Neural cell (in vitro differentiated cells): ENCODE data around the gene BCL2L12. TPM values are rescaled to one million over a fixed set of nuclear protein-coding genes. Genes with fewer than 3 reads are reported as not detected.

Experiments
- H2AFZ ChIP-seq: fragments of 200-600, 300-800 bp; sonication (generic), shearing (Covaris generic); 2 replicates; pipeline ENCODE4 v1.6.0; 2014; ENCODE audit warnings: low read depth, mild to moderate bottlenecking, antibody characterized with exemption, low read length, moderate library complexity
- H3F3A ChIP-seq: fragments of 200-600 bp; shearing (Covaris generic); 2 replicates; pipeline ENCODE4 v1.6.1; 2016; ENCODE audit warnings: mild to moderate bottlenecking, moderate library complexity, mixed read lengths, antibody characterized with exemption, low read length; ENCODE audit not compliant: insufficient read depth, poor library complexity, severe bottlenecking
- H3K27ac ChIP-seq: fragments of 200-600, 300-800 bp; sonication (generic), shearing (Covaris generic); 2 replicates; pipeline ENCODE4 v1.5.1; 2014; ENCODE audit warnings: mild to moderate bottlenecking, low read length, moderate library complexity
- H3K27me3 ChIP-seq: fragments of 300-800, 200-600 bp; sonication (generic), shearing (Covaris generic); 2 replicates; pipeline ENCODE4 v1.6.0; 2014; ENCODE audit warnings: mild to moderate bottlenecking, low read depth, low read length, moderate library complexity; ENCODE audit not compliant: insufficient read depth
- H3K36me3 ChIP-seq: fragments of 300-800, 200-600 bp; sonication (generic), shearing (Covaris generic); 2 replicates; pipeline ENCODE4 v1.5.1; 2014; ENCODE audit warnings: mild to moderate bottlenecking, antibody characterized with exemption, low read length, moderate library complexity; ENCODE audit not compliant: insufficient read depth
- H3K4me2 ChIP-seq: fragments of 300-800, 200-600 bp; sonication (generic), shearing (Covaris generic); 2 replicates; pipeline ENCODE4 v1.6.0; 2014; ENCODE audit warnings: mild to moderate bottlenecking, low read length
- H3K4me3 ChIP-seq: fragments of 300-800, 200-600 bp; sonication (generic), shearing (Covaris generic); 2 replicates; pipeline ENCODE4 v1.5.1; 2014; ENCODE audit warnings: mild to moderate bottlenecking, low read length, moderate library complexity
- H3K79me2 ChIP-seq: fragments of 200-600 bp; shearing (Covaris generic); replicated peaks from 2 replicates; pipeline ENCODE4 v1.6.0; 2014; ENCODE audit warnings: mild to moderate bottlenecking, low read length, moderate library complexity; ENCODE audit not compliant: insufficient read depth
- H3K9ac ChIP-seq: fragments of 300-800, 200-600 bp; sonication (generic), shearing (Covaris generic); 2 replicates; pipeline ENCODE4 v1.6.1; 2016; ENCODE audit warnings: mild to moderate bottlenecking, low read length, mixed read lengths
- H3K9me2 ChIP-seq: fragments of 200-600 bp; shearing (Covaris generic); 2 replicates; pipeline ENCODE4 v1.6.1; 2016; ENCODE audit warnings: mild to moderate bottlenecking, low read length, mixed read lengths; ENCODE audit not compliant: insufficient read depth
- H3K9me3 ChIP-seq: fragments of 200-600, 300-800 bp; sonication (generic), shearing (Covaris generic); 2 replicates; pipeline ENCODE4 v1.6.1; 2016; ENCODE audit warnings: mild to moderate bottlenecking, mixed run types, low read length, moderate library complexity, mixed read lengths
- H4K20me1 ChIP-seq: fragments of 200-600 bp; shearing (Covaris generic); 2 replicates; pipeline ENCODE4 v1.6.1; 2016; ENCODE audit warnings: mild to moderate bottlenecking, mixed run types; ENCODE audit not compliant: insufficient read depth
- EP300 ChIP-seq: fragments of 450-650 bp; conservative IDR thresholded peaks from 2 replicates; pipeline ENCODE4 v1.6.1; 2014; ENCODE audit warnings: antibody characterized with exemption, mild to moderate bottlenecking, moderate library complexity; ENCODE audit not compliant: poor library complexity, severe bottlenecking
- EZH2 ChIP-seq: fragments of 200-600, 300-800 bp; shearing (Covaris generic), sonication (generic); IDR thresholded peaks from 2 replicates; pipeline ENCODE4 v1.6.1; 2014; ENCODE audit warnings: antibody characterized with exemption, low read length, borderline replicate concordance, mild to moderate bottlenecking; ENCODE audit not compliant: insufficient read depth, poor library complexity, severe bottlenecking
- MXI1 ChIP-seq: fragments of 450-650 bp; conservative IDR thresholded peaks from 2 replicates; pipeline ENCODE4 v1.6.1; 2014; ENCODE audit warnings: antibody characterized with exemption, mild to moderate bottlenecking; ENCODE audit not compliant: poor library complexity, severe bottlenecking
- POLR2AphosphoS5 ChIP-seq: IDR thresholded peaks from 2 replicates; pipeline ENCODE4 v1.6.1; 2012
- RAD21 ChIP-seq: fragments of 450-650 bp; conservative IDR thresholded peaks from 2 replicates; pipeline ENCODE4 v1.6.1; 2014; ENCODE audit warnings: antibody characterized with exemption, mild to moderate bottlenecking, moderate library complexity
- SMC3 ChIP-seq: fragments of 450-650 bp; conservative IDR thresholded peaks from 2 replicates; pipeline ENCODE4 v1.6.1; 2014; ENCODE audit warnings: antibody characterized with exemption, mild to moderate bottlenecking, moderate library complexity; ENCODE audit not compliant: poor library complexity
- TAF1 ChIP-seq: IDR thresholded peaks from 2 replicates; pipeline ENCODE4 v1.6.1; 2012; ENCODE audit warnings: low read depth
- polyA plus RNA-seq: library from polyadenylated mRNA; depleted of rRNA; stranded (reverse); fragments of >200 nt; gene quantifications from 2 replicates; pipeline ENCODE4 v1.2.3, GENCODE V29; 2014
- TF ChIP-seq, protein P1 (sequence below): fragments of 450-650 bp; IDR thresholded peaks from 2 replicates; pipeline ENCODE4 v1.5.1; 2014; ENCODE audit warnings: antibody characterized with exemption, mild to moderate bottlenecking, moderate library complexity; ENCODE audit not compliant: poor library complexity, severe bottlenecking
- TF ChIP-seq, protein P2 (sequence below): IDR thresholded peaks from 2 replicates; pipeline ENCODE4 v1.6.1; 2012; ENCODE audit warnings: borderline replicate concordance

Gene BCL2L12
- polyA plus RNA-seq, 1 donor from 2014 or later, result 1.1 TPM

DNA sequence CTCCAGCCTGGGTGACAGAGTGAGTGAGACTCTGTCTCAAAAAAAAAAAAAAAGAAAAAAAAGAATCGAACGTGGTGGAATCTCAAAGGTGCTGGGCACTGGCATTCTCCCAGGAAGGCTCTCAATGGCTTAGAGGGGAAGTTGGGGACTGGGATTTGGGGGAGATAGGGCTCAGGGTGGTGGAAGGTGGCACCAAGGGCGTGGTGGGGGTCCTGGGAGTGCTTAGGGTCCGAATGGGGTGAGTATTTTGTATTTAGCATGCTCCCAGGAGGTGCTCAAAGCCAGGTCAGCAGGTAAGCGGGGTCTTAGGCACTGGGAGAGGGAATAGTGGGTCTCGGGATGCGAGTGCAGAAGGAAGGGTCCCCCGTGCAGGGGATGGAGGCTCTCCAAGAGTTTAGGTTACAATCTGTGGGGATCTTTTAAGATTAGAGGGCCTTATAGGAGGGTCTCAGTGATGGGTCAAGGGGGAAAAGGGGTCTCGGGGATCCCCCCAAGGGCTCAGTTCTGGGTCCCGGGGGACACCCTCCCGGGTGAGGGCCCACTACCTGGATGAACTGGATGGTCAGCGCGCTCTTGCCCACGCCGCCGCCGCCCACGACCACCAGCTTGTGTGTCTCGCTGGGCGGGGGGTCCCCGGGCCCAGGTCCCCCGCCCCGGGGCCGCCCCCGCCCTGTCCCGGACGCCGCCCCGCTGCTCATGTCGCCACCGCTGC is 26.2 kb upstream of the BCL2L12 start:
- peaks cover 23% of the 10 kb centered on the region for H3K79me2 ChIP-seq
- H3K27me3 ChIP-seq, result no peaks in the 10 kb centered on the region
- no peak overlapping the region for H2AFZ ChIP-seq
- H3K27ac ChIP-seq, result no peak overlapping the region
- no peaks in the 10 kb centered on the region for H3K9me2 ChIP-seq
- H3K9ac ChIP-seq, result peak overlapping the region; percentile 48
- no peaks in the 10 kb centered on the region for H3K36me3 ChIP-seq
- no peaks in the 10 kb centered on the region for H4K20me1 ChIP-seq
- peaks cover 5% of the 10 kb centered on the region for H3F3A ChIP-seq
- H3K4me2 ChIP-seq, result no peak overlapping the region
- H3K4me3 ChIP-seq, result peak overlapping the region; percentile 76
- H3K9me3 ChIP-seq, result no peaks in the 10 kb centered on the region
- TF ChIP-seq SMC3 (no peak), EP300 (no peak), TAF1 (no peak)

DNA sequence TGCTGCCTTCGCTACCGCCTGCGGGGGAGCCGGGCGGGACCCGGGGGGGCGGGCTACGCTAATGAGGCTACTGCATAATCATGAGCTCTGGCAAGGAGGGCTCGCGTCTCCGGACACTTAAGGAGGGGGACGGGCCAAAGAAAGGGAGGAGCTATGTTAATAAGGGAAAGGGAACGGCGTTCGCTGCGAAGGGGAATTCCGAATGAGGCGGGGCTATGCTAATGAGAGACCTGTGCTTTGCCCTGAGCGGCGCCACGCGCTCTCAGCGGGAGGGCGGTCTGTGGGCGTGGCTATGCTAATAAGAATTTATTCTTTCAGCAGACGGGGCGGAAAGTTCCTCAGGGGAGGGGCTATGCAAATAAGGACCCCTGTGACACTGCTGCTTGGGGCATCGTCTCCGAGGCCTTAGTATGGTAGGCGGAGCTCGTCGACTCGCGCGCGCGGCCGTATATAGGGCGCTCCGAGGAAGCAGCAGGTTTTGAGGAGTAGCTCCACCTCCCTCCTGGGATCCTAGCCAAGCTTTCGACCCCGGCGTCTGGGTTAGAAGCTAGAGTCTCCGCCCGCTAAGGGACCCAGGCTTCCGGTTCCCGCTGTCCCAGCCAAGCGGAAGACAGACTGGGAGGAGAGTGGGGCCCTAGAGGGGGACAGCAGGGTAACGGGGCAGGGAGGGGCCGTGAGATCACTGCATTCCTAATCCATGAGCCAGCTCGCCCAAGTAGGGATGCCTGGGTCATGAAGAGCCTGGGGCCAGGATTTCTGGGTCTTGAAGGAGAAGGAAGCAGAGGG is 25.4 kb upstream of the BCL2L12 start, which contains the start of gene RRAS:
Gene RRAS, minus strand, starts transcription at position 31 of the 786 bp plus-strand sequence. CDS start 45 bp downstream, outside the sequence.
- Histone ChIP-seq H3K9ac (peak within 1 kb of the TSS; percentile 69), H3K36me3 (no peaks in the 10 kb centered on the region), H3K4me3 (peak within 1 kb of the TSS; percentile 76), H3K79me2 (peaks cover 25% of the 10 kb centered on the region), H3F3A (peaks cover 5% of the 10 kb centered on the region), H3K27ac (peak within 1 kb of the TSS; percentile 67), H3K27me3 (no peaks in the 10 kb centered on the region), H2AFZ (peak within 1 kb of the TSS; percentile 67), H4K20me1 (no peaks in the 10 kb centered on the region), H3K9me3 (no peaks in the 10 kb centered on the region), H3K9me2 (no peaks in the 10 kb centered on the region), H3K4me2 (peak within 1 kb of the TSS; percentile 87)
- TF ChIP-seq RAD21 (no peak), MXI1 (peak; percentile 74), POLR2AphosphoS5 (peak; percentile 52), TAF1 (no peak), SMC3 (no peak), EZH2 (no peak), EP300 (no peak)
- TF ChIP-seq, protein P1, sequence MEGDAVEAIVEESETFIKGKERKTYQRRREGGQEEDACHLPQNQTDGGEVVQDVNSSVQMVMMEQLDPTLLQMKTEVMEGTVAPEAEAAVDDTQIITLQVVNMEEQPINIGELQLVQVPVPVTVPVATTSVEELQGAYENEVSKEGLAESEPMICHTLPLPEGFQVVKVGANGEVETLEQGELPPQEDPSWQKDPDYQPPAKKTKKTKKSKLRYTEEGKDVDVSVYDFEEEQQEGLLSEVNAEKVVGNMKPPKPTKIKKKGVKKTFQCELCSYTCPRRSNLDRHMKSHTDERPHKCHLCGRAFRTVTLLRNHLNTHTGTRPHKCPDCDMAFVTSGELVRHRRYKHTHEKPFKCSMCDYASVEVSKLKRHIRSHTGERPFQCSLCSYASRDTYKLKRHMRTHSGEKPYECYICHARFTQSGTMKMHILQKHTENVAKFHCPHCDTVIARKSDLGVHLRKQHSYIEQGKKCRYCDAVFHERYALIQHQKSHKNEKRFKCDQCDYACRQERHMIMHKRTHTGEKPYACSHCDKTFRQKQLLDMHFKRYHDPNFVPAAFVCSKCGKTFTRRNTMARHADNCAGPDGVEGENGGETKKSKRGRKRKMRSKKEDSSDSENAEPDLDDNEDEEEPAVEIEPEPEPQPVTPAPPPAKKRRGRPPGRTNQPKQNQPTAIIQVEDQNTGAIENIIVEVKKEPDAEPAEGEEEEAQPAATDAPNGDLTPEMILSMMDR, result no peak
- TF ChIP-seq, protein P2, sequence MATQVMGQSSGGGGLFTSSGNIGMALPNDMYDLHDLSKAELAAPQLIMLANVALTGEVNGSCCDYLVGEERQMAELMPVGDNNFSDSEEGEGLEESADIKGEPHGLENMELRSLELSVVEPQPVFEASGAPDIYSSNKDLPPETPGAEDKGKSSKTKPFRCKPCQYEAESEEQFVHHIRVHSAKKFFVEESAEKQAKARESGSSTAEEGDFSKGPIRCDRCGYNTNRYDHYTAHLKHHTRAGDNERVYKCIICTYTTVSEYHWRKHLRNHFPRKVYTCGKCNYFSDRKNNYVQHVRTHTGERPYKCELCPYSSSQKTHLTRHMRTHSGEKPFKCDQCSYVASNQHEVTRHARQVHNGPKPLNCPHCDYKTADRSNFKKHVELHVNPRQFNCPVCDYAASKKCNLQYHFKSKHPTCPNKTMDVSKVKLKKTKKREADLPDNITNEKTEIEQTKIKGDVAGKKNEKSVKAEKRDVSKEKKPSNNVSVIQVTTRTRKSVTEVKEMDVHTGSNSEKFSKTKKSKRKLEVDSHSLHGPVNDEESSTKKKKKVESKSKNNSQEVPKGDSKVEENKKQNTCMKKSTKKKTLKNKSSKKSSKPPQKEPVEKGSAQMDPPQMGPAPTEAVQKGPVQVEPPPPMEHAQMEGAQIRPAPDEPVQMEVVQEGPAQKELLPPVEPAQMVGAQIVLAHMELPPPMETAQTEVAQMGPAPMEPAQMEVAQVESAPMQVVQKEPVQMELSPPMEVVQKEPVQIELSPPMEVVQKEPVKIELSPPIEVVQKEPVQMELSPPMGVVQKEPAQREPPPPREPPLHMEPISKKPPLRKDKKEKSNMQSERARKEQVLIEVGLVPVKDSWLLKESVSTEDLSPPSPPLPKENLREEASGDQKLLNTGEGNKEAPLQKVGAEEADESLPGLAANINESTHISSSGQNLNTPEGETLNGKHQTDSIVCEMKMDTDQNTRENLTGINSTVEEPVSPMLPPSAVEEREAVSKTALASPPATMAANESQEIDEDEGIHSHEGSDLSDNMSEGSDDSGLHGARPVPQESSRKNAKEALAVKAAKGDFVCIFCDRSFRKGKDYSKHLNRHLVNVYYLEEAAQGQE, result no peak
